Measurements from ENCODE around the gene TMEM178B.
"Not testable (repeated sequence)": the region's sequence is repeated elsewhere in the genome, so short reads cannot be mapped to it uniquely, and the experiment has no call there.

The TMEM178B gene

DNA sequence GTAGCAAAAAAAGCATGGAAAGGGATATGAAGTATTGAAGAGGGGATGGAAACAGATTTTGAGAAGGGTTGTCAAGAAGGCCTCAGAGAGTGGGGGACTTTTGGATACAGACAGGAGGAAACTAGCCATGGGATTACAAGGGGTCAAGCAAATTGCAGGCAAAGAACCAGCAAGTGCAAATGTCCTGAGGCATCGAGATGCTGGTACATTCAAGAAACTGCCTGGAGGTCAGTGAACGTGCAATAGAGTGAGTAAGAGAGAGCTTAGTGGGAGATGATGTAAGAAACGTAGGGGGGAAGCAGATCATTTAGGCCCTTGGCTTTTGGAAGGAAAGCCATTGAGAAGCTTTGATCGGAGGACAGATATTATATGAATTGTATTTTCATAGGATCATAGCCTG is 250.0 kb downstream of the TMEM178B start:
- DNase-seq, result no peak

DNA sequence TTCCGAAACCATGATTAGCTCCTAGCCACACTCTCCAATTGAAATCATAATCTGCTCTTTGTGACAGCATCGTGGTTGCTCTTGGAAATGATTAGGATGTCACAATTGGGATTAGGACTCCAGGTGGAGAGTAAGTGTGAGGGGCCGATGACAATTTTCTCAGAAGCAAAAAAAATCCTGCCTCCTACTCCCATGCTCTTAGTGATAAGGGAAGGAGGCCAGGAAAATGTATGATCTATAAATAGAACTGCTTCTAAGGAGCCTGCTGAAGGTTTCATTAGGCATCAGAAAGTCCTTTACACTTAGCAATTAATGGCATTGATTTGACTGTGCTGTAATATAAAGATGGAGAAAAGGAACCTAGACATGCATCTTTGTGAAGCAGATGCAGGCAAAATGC is 251.0 kb downstream of the TMEM178B start:
- no peak for DNase-seq

DNA sequence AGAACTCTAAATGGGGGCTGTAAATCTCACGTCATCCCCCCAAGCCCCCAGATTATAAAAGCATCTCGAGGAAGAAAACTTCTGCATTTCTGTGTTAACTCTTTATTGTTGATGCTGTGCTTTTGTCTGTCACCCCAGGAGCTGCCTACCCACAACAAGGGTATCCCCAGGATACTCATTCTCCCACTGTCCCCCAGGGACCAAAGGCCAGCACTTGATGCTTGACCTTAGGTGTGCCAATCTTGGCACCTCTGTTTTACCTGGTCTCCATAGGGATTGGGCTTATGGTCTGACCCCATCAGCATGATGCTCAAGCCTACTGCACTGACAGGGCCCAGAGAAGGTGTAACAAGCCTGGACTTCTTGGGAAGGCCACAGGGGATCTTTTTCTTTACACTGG is 251.4 kb downstream of the TMEM178B start:
- no peak for DNase-seq

- DNase-seq, result no peak
Observed at GRCh38 chr7:141328290-141328689, 254.4 kb downstream of the TMEM178B start.

DNA sequence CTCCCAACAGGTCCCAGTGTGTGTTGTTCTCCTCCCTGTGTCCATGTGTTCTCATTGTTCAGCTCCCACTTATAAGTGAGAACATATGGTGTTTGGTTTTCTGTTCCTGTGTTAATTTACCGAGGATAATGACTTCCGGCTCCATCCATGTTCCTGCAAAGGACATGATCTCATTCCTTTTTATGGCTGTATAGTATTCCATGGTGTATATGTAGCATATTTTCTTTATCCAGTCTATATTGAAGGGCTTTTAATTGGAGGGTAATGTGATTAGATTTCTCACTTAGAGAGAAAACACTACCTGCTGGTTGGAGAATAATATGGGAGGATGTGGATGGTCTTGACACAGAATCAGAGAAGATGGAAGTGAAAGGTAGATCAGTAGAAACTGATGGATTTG is 256.4 kb downstream of the TMEM178B start:
- DNase-seq, result not testable (repeated sequence)

DNA sequence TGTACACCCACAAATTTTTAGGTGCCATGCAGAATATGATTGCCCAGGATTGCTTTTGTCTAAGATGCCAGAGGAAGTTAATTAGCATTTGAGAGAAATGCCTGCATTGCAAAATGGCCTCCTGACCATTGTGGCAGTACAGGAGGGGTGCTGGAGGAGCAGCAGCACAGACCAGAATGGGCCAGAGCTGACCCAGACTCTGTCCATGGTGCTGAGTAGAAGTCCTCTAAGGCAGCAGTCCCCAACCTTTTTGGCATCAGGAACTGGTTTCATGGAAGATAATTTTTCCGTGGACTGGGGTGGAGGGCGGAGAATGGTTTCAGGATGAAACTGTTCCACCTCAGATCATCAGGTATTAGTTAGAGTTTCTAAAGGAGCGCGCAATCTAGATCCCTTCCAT is 259.6 kb downstream of the TMEM178B start:
- DNase-seq, result no peak

GRCh38 chr7:141335164-141335563 is 261.3 kb downstream of the TMEM178B start:
- DNase-seq, result no peak

- DNase-seq, result no peak
Observed at GRCh38 chr7:141339603-141340002, 265.7 kb downstream of the TMEM178B start.

DNA sequence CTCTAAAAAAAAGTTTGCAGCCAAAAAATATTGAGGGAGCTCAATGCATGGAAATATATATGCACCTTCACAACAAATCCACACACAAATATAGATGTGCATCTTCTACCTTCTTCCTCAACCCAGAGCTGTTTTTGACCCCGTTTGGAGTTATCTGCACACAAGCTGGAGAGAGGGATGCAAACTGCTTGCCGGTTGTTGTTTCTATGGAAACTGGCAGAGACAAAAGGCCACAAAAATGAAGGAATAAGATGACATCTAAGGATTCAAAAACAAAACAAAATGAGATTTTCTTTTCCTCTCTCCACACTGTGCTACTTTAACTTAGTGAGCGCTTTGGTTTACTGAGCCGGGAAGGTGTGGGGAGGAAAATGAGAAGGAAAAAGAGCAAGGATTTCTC is 267.1 kb downstream of the TMEM178B start:
- DNase-seq, result no peak

GRCh38 chr7:141342621-141343408 is 269.0 kb downstream of the TMEM178B start:
- no peak for DNase-seq

DNA sequence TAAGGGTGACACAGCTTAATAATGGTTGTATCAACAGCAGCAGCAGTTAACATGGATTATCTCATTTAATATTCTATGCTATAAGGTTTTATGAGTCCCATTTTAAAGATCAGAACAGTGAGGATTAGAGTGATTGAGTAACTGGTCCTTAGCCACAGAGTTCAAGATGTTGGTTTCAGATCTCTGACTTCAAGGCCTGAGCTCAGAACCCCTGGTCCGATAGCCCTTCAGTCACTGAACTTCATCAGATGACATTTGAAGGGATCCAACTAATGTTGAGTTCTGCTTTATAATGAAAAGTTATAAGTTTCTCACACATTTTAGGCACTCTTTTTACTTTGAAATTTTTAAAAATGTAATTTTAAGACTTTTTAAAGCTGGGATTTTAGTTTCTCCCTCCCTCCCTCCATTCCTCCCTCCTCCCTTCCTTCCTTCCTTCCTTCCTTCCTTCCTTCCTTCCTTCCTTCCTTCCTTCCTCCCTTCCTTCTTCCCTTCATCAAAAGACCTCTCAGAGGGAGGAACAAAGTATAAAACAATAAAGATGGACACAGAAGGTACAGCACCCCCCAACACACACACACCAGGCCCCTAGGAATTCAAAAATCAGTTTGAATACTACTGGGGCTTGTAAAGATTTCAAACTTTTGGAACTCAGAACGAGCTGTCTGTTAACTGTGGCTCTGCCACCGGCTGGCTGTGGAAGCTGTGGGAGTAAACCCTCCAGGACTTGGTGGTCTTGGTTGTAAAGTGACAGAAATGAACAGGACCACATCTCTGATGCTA is 270.5 kb downstream of the TMEM178B start:
- no peak for DNase-seq

GRCh38 chr7:141348728-141349127 is 274.9 kb downstream of the TMEM178B start:
- DNase-seq, result no peak

- DNase-seq, result no peak
Observed at GRCh38 chr7:141349338-141349737, 275.5 kb downstream of the TMEM178B start.

DNA sequence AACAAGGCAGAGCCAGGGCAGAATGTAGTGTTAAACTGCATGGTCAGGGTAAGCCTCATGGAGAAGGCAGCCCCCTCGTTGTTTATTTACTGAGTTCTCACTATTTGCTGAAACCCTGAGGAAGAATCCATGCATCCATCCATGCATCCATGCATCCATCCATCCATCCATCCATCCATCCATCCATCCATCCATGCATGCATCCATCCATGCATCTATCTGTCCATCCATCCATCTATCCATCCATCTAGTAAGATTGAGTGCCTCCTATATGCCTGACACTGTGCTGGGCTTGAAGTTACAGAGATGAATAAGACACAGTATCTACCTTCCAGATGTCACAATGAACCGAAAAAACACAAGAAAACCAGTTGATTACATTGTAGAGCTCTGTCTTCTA is 275.9 kb downstream of the TMEM178B start:
- no peak for DNase-seq

- DNase-seq, result no peak
Observed at GRCh38 chr7:141351175-141351574, 277.3 kb downstream of the TMEM178B start.

DNA sequence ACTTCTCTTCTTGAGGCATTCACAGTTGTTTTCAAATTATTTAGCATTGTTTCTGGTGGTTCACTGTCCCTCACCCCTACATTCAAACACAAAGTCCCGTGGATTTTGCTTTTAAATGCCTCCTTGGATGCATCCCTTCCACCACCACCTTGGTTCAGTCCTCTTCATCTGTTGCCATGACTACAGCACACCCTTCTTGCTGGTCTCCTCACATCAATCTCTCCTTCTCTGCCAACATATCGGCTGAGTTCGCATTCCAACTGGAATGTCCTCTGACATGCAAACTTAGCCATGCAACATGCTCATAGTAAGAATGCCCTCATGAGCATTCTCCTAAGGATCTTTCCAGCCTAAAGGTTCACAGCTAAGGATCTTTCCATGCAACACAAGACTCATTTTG is 279.1 kb downstream of the TMEM178B start:
- no peak for DNase-seq

DNA sequence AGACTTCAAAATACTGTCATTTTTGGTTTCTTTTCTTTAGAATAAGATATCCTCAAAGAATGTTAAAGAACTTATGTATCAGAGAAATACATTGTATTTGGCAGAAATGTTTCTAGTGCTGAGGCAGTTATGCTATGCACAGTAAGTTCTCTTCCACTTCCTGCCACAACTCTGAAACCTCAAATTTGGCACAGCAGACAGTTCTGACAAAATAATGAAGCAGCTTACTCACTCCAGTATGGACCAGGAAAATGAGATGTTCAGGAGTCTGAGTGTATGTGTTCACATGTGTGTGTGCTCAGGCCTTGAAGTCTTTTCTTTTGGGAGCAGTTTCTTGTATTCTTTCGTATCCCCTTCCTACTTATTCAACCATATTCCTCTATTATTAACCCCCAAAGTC is 280.4 kb downstream of the TMEM178B start:
- DNase-seq, result no peak

GRCh38 chr7:141355032-141355431 is 281.2 kb downstream of the TMEM178B start:
- DNase-seq, result no peak

DNA sequence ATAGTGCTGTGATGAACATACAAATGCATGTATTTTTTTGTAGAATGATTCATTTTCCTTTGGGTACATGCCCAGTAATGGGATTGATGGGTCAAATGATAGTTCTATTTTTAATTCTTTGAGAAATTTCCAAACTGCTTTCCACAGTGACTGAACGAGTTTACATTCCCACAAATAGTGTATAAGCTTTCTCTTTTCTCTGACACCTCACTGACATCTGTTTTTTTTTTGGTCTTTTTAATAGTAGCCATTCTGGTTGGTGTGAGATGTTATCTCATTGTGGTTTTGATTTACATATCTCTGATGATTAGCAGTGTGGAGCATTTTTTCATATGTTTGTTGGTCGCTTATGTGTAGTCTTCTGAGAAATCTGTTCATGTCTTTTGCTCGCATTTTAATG is 282.3 kb downstream of the TMEM178B start:
- DNase-seq, result no peak

- DNase-seq, result no peak
Observed at GRCh38 chr7:141358386-141358785, 284.5 kb downstream of the TMEM178B start.

- no peak for DNase-seq
Observed at GRCh38 chr7:141359262-141359661, 285.4 kb downstream of the TMEM178B start.

- no peak for DNase-seq
Observed at GRCh38 chr7:141359740-141360415, 286.0 kb downstream of the TMEM178B start.

GRCh38 chr7:141360416-141360760 is 286.5 kb downstream of the TMEM178B start:
- DNase-seq, result no peak

DNA sequence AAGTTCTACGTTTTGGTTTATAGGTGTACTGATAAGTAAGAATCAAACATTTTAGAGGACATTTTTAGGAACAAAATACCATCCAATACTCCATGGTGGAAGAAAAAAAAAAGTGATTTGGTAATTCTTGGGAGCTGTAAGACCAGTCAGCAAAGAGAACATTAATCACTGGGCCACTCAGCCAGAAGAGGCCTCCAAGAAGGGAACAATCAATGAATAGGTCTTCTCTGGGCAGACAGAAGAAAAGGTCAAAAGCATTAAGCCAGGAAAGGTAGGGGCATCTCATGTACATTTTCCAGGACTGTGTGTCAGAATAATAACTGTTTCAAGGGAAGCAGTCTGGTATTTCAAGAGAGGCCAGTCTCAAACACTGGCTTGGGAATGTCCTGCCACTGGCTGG is 286.9 kb downstream of the TMEM178B start:
- DNase-seq, result no peak

All from stimulated activated CD8-positive, alpha-beta memory T cell treated with anti-CD3 and anti-CD28 coated beads, Interleukin-4, amount 100 ng/mL, for 48 hours (primary cell).